Measurements from ENCODE around the gene ACADVL. TPM values are rescaled to one million over a fixed set of nuclear protein-coding genes. Genes with fewer than 3 reads are reported as not detected.
A peak's percentile ranks its signal among the peaks of the same experiment; 100 is the strongest.

ACADVL gene
- total RNA-seq, 1 experiment from 2014 or later: 283 TPM

- H2BK120ac ChIP-seq (ENCODE audit: low read depth, low read length, poor library complexity, severe bottlenecking): no peak overlapping the region
- peaks cover 5% of the 10 kb centered on the region for H3K23me2 ChIP-seq (ENCODE audit: insufficient read length, low read depth, low read length, poor library complexity, severe bottlenecking)
- H3K23ac ChIP-seq (ENCODE audit: insufficient read length, low read depth, low read length): no peak overlapping the region
- no peak overlapping the region for H4K5ac ChIP-seq (ENCODE audit: insufficient read length, low read depth, low read length)
- no peaks in the 10 kb centered on the region for H3K79me1 ChIP-seq (ENCODE audit: insufficient read depth, low read depth, low read length, poor library complexity, severe bottlenecking)
- no peaks in the 10 kb centered on the region for H3K27me3 ChIP-seq (ENCODE audit: insufficient read depth, low read length)
- WGBS (ENCODE audit: extremely low coverage, insufficient read length, low lambda C conversion rate): no CpG with 5 or more reads among the region's 15 CpGs
- no peak for TF ChIP-seq CTCF (conservative IDR thresholded peaks at IDR 0.05)
- no peak overlapping the region for H4K8ac ChIP-seq (replicated peaks; ENCODE audit: insufficient read length, low read depth, low read length)
- H2BK20ac ChIP-seq (ENCODE audit: low read depth, low read length, poor library complexity, severe bottlenecking): no peak overlapping the region
- H3K9me3 ChIP-seq (ENCODE audit: control insufficient read depth, low read depth, low read length): no peaks in the 10 kb centered on the region
- Mint-ChIP-seq H3K27me3 (ENCODE audit: low read depth) (no peaks in the 10 kb centered on the region; the same call in none of the 2 replicates), H3K4me3 (peak overlapping the region; percentile 66 to 83), H3K36me3 (ENCODE audit: insufficient read depth in 1 of 3, low read depth in 3 of 3) (peaks cover 22 to 38% (median 30%) of the 10 kb centered on the region in 3 experiments), H3K9me3 (no peaks in the 10 kb centered on the region), H3K27ac (peak overlapping the region; percentile 34 to 97 (median 70); a peak in 4 of 7 replicates), H3K4me1 (peaks cover 28 to 43% of the 10 kb centered on the region in 2 experiments)
- H3T11ph ChIP-seq (ENCODE audit: low read length): no peak overlapping the region
- no peak overlapping the region for H2AFZ ChIP-seq (ENCODE audit: low read length)
- peak overlapping the region; percentile 3 for H3K18ac ChIP-seq (ENCODE audit: insufficient read length, low read depth, low read length)
- H3K4me2 ChIP-seq (ENCODE audit: insufficient read depth, insufficient read length, low read length): peak overlapping the region; percentile 63
- no peak overlapping the region for H3K27ac ChIP-seq (ENCODE audit: insufficient read length, low read depth, low read length)
- no peak overlapping the region for H3K56ac ChIP-seq (ENCODE audit: insufficient read length, low read depth, low read length)
- no peak overlapping the region for H2BK5ac ChIP-seq (ENCODE audit: insufficient read length, low read length)
- H3K79me2 ChIP-seq (ENCODE audit: insufficient read depth, low read length): no peaks in the 10 kb centered on the region
- no peaks in the 10 kb centered on the region for H4K20me1 ChIP-seq (ENCODE audit: control insufficient read depth, insufficient read depth, insufficient read length)
- no peak overlapping the region for H2BK15ac ChIP-seq (ENCODE audit: low read depth, low read length)
- peaks cover 9% of the 10 kb centered on the region; the same call in 1 of the 2 replicates for H3K4me1 ChIP-seq (ENCODE audit: insufficient read depth, low read length)
- H3K4ac ChIP-seq (ENCODE audit: low read depth, low read length): no peak overlapping the region; the same call in 1 of the 2 replicates
- no peak for DNase-seq
- 0 out of 2 replicates have a peak overlapping the region, but pooled peaks have one; percentile 0 for H3K14ac ChIP-seq (ENCODE audit: insufficient read depth, low read length)
- H2BK12ac ChIP-seq (ENCODE audit: insufficient read length, low read depth, low read length): no peak overlapping the region
- no peak overlapping the region for H3K9ac ChIP-seq (ENCODE audit: extremely low read depth, insufficient read length, low read length)
- no peak overlapping the region for H2AK5ac ChIP-seq (ENCODE audit: insufficient read length, low read length)
- H4K91ac ChIP-seq (ENCODE audit: insufficient read length, low read depth, low read length): no peak overlapping the region
Observed at GRCh38 chr17:7204336-7204735, 15.4 kb upstream of the ACADVL start.
